H1 (cell line): ENCODE results near the gene ZNF683. TPM values are rescaled to one million over a fixed set of nuclear protein-coding genes. Genes with fewer than 3 reads are reported as not detected.

ENCODE experiments used
- CTCF ChIA-PET: fragments of 300-600 bp; sonication (Branson Sonifier 250); formaldehyde crosslinking; loops from one replicate; lab custom pipeline; 2021; ENCODE audit not compliant: partially characterized antibody; lab: Charles Lee
- POLR2A ChIA-PET: fragments of 300-600 bp; sonication (Branson Sonifier 250); formaldehyde crosslinking; loops from one replicate; lab custom pipeline; 2021; ENCODE audit warnings: inconsistent platforms; ENCODE audit not compliant: partially characterized antibody; lab: Charles Lee
- DNase-seq, 2 experiments: peaks; one replicate each; pipeline versions ENCODE4 v3.0.0 to v3.0.0-alpha.2; 2010 to 2022; ENCODE audit warnings: low spot score in 2 of 2, low read depth in 1 of 2, mixed read lengths in 1 of 2
- FAIRE-seq: peaks from 2 replicates; lab custom pipeline; 2011; peaks lifted over from hg19 to GRCh38; lab: Jason Lieb, UNC
- H2AFZ ChIP-seq: 2 replicates; pipeline ENCODE4 v1.8.1; 2012; ENCODE audit warnings: low read length, inconsistent platforms
- H2AK5ac ChIP-seq: 2 replicates; pipeline ENCODE4 v1.6.1; 2013; ENCODE audit warnings: low read depth, low read length
- H2BK120ac ChIP-seq: replicated peaks from 2 replicates; pipeline ENCODE3; 2013; ENCODE audit warnings: low read depth, low read length, inconsistent platforms
- H2BK12ac ChIP-seq: 2 replicates; pipeline ENCODE4 v1.6.1; 2013; ENCODE audit warnings: low read depth, low read length
- H2BK15ac ChIP-seq: 2 replicates; pipeline ENCODE4 v1.6.1; 2013; ENCODE audit warnings: low read length
- H2BK20ac ChIP-seq: 2 replicates; pipeline ENCODE4 v1.6.1; 2013; ENCODE audit warnings: low read length
- H2BK5ac ChIP-seq: 2 replicates; pipeline ENCODE4 v1.6.1; 2013; ENCODE audit warnings: low read depth, low read length
- H3K14ac ChIP-seq: 2 replicates; pipeline ENCODE4 v1.6.1; 2013; ENCODE audit warnings: inconsistent platforms; ENCODE audit not compliant: insufficient read length
- H3K18ac ChIP-seq: 2 replicates; pipeline ENCODE4 v1.6.1; 2013; ENCODE audit warnings: low read length; ENCODE audit errors: extremely low read depth
- H3K23ac ChIP-seq: 2 replicates; pipeline ENCODE4 v1.6.1; 2013; ENCODE audit warnings: inconsistent platforms; ENCODE audit not compliant: insufficient read length
- H3K23me2 ChIP-seq: 2 replicates; pipeline ENCODE4 v1.6.1; 2013; ENCODE audit warnings: low read depth, low read length
- H3K27ac ChIP-seq: 2 replicates; pipeline ENCODE4 v1.6.1; 2011; ENCODE audit warnings: low read depth, low read length, inconsistent platforms
- H3K27me3 ChIP-seq, 4 experiments: replicated peaks in 1 of 4; 1 replicate in 1 of 4; 2 replicates in 3 of 4; pipeline versions ENCODE4 v1.6.1 to v1.8.1; 2011 to 2013; ENCODE audit warnings: low read length in 3 of 4, mild to moderate bottlenecking in 3 of 4, inconsistent platforms in 2 of 4, mixed read lengths in 2 of 4, moderate library complexity in 1 of 4; ENCODE audit not compliant: control insufficient read depth in 3 of 4, insufficient read depth in 3 of 4; ENCODE audit errors: extremely low read depth in 1 of 4
- H3K36me3 ChIP-seq, 4 experiments: 2 replicates each; pipeline versions ENCODE4 v1.6.1 to v1.8.1; 2011 to 2013; ENCODE audit warnings: mild to moderate bottlenecking in 4 of 4, low read length in 3 of 4, moderate library complexity in 2 of 4, control low read depth in 1 of 4, inconsistent platforms in 1 of 4; ENCODE audit not compliant: insufficient read depth in 4 of 4, control insufficient read depth in 2 of 4
- H3K4ac ChIP-seq: replicated peaks from 2 replicates; pipeline ENCODE3; 2013; ENCODE audit warnings: low read length, low read depth, mixed read lengths, inconsistent platforms; ENCODE audit not compliant: insufficient read length
- H3K4me1 ChIP-seq, 4 experiments: replicated peaks in 1 of 4; 1 replicate in 1 of 4; 2 replicates in 3 of 4; pipeline versions ENCODE4 v1.6.1 to v1.8.1; 2011 to 2013; ENCODE audit warnings: low read length in 3 of 4, inconsistent platforms in 2 of 4, mixed read lengths in 1 of 4; ENCODE audit not compliant: insufficient read depth in 4 of 4, control insufficient read depth in 3 of 4
- H3K4me2 ChIP-seq, 2 experiments: 2 replicates each; pipeline versions ENCODE4 v1.6.1 to v1.8.1; 2011 to 2013; ENCODE audit warnings: low read depth in 2 of 2, low read length in 2 of 2, control low read depth in 1 of 2, inconsistent platforms in 1 of 2, mild to moderate bottlenecking in 1 of 2; ENCODE audit not compliant: insufficient read depth in 1 of 2
- H3K4me3 ChIP-seq, 4 experiments: fragments of 200-600, 300-600 bp in 1 of 4; sonication (generic), shearing (Covaris generic), sonication (Bioruptor Twin) in 1 of 4; 2 replicates each; pipeline versions ENCODE4 v1.5.1 to v1.8.1; 2011 to 2016; ENCODE audit warnings: low read length in 4 of 4, low read depth in 3 of 4, control low read depth in 2 of 4, inconsistent platforms in 2 of 4, mild to moderate bottlenecking in 2 of 4, mixed read lengths in 1 of 4, moderate library complexity in 1 of 4; ENCODE audit not compliant: insufficient read depth in 2 of 4; ENCODE audit errors: extremely low read depth in 1 of 4
- H3K56ac ChIP-seq: replicated peaks from 2 replicates; pipeline ENCODE3; 2013; ENCODE audit warnings: low read depth, mild to moderate bottlenecking, mixed read lengths, low read length, inconsistent platforms; ENCODE audit not compliant: insufficient read length
- H3K79me1 ChIP-seq: 2 replicates; pipeline ENCODE4 v1.6.1; 2013; ENCODE audit warnings: low read depth, low read length, control low read depth
- H3K79me2 ChIP-seq, 2 experiments: 2 replicates each; pipeline versions ENCODE4 v1.6.1 to v1.8.1; 2012 to 2013; ENCODE audit warnings: low read length in 2 of 2, mild to moderate bottlenecking in 2 of 2, inconsistent platforms in 1 of 2; ENCODE audit not compliant: insufficient read depth in 2 of 2, control insufficient read depth in 1 of 2
- H3K9ac ChIP-seq, 4 experiments: replicated peaks in 1 of 4; 1 replicate in 1 of 4; 2 replicates in 3 of 4; pipeline versions ENCODE4 v1.6.1 to v1.8.1; 2011 to 2013; ENCODE audit warnings: low read depth in 3 of 4, low read length in 3 of 4, control low read depth in 2 of 4, mild to moderate bottlenecking in 2 of 4, moderate library complexity in 2 of 4, inconsistent platforms in 1 of 4; ENCODE audit errors: extremely low read depth in 1 of 4
- H3K9me3 ChIP-seq, 2 experiments: 2 replicates each; pipeline versions ENCODE4 v1.6.1 to v1.8.1; 2012 to 2013; ENCODE audit warnings: mild to moderate bottlenecking in 2 of 2, moderate library complexity in 2 of 2, control low read depth in 1 of 2, inconsistent platforms in 1 of 2, low read depth in 1 of 2, low read length in 1 of 2, mixed read lengths in 1 of 2; ENCODE audit not compliant: insufficient read depth in 2 of 2
- H4K20me1 ChIP-seq, 2 experiments: replicated peaks in 1 of 2; 2 replicates each; pipeline versions ENCODE3 to v1.8.1; 2011 to 2013; ENCODE audit warnings: inconsistent platforms in 2 of 2, low read length in 2 of 2, mild to moderate bottlenecking in 1 of 2; ENCODE audit not compliant: insufficient read depth in 2 of 2, control insufficient read depth in 1 of 2
- H4K5ac ChIP-seq: 2 replicates; pipeline ENCODE4 v1.6.1; 2013; ENCODE audit warnings: low read length, low read depth, mixed read lengths, inconsistent platforms; ENCODE audit not compliant: insufficient read length
- H4K8ac ChIP-seq: 2 replicates; pipeline ENCODE4 v1.8.0; 2013; ENCODE audit warnings: mild to moderate bottlenecking, moderate library complexity, low read length, inconsistent platforms; ENCODE audit not compliant: insufficient read depth; ENCODE audit errors: extremely low read depth
- H4K91ac ChIP-seq: replicated peaks from 2 replicates; pipeline ENCODE3; 2013; ENCODE audit warnings: low read length, mixed read lengths, inconsistent platforms; ENCODE audit not compliant: insufficient read length
- BCL11A ChIP-seq, 2 experiments: IDR thresholded peaks; one replicate each; pipeline ENCODE4 v1.6.1; 2011; ENCODE audit warnings: low read depth in 2 of 2, low read length in 2 of 2, mild to moderate bottlenecking in 2 of 2
- EZH2 ChIP-seq: fragments of 200-600 bp; sonication (generic); IDR thresholded peaks from 2 replicates; pipeline ENCODE4 v1.7.1; 2012; ENCODE audit warnings: low read depth, mild to moderate bottlenecking, moderate library complexity, low read length, inconsistent platforms; ENCODE audit not compliant: severe bottlenecking
- PHF8 ChIP-seq: fragments of 200-600 bp; sonication (generic); conservative IDR thresholded peaks from 2 replicates; pipeline ENCODE4 v1.7.1; 2012; ENCODE audit warnings: low read depth, mild to moderate bottlenecking, inconsistent platforms, low read length, moderate library complexity
- RXRA ChIP-seq: IDR thresholded peaks from 2 replicates; pipeline ENCODE4 v1.6.1; 2011; ENCODE audit warnings: low read depth, mild to moderate bottlenecking, low read length, moderate library complexity; ENCODE audit not compliant: insufficient read depth
- SP1 ChIP-seq: IDR thresholded peaks from 2 replicates; pipeline ENCODE4 v1.6.1; 2011; ENCODE audit warnings: low read depth, low read length
- YY1 ChIP-seq: IDR thresholded peaks from 2 replicates; pipeline ENCODE4 v1.6.1; 2011; ENCODE audit warnings: low read depth, mild to moderate bottlenecking, low read length
- WGBS, 2 experiments: shearing (Covaris generic) in 1 of 2; methylation state at CpG; one replicate each; pipeline versions ENCODE4 v1.1.6 to v1.1.7; 2013 to 2015; ENCODE audit warnings: low lambda C conversion rate in 2 of 2, mixed read lengths in 2 of 2, inconsistent platforms in 1 of 2, low coverage in 1 of 2, missing lambda C conversion rate in 1 of 2; ENCODE audit not compliant: insufficient replicate concordance in 2 of 2, insufficient coverage in 1 of 2, insufficient read length in 1 of 2; ENCODE audit errors: extremely low coverage in 1 of 2, missing lambda C conversion rate in 1 of 2; 5-methylcytosine and 5-hydroxymethylcytosine counted together
- polyA plus RNA-seq, 7 experiments: library from polyadenylated mRNA; depleted of rRNA in 3 of 7; stranded (reverse) in 5 of 7; unstranded in 2 of 7; fragments of >200 nt in 5 of 7; fragments of 200-250 nt in 2 of 7; gene quantifications; 1 replicate in 5 of 7; 2 replicates in 1 of 7; 4 replicates in 1 of 7; pipeline versions ENCODE4 v1.2.1 to v1.2.3, GENCODE V29; 2011 to 2013; ENCODE audit warnings: missing spikeins in 2 of 7, mixed read lengths in 2 of 7
- total RNA-seq: library from RNA; stranded (reverse); fragmentation: NEBNext Ultra II Directional; extraction: Animal tissue kit (Norgen Biotek cat#: 25700); gene quantifications from 2 replicates; pipeline ENCODE4 v1.2.1, GENCODE V29; 2021

ZNF683 gene
- total and polyA plus RNA-seq, 2 of the 8 experiments (the other 6 are each of a cell fraction or from before 2014, with no cell fraction given) = not detected

DNA sequence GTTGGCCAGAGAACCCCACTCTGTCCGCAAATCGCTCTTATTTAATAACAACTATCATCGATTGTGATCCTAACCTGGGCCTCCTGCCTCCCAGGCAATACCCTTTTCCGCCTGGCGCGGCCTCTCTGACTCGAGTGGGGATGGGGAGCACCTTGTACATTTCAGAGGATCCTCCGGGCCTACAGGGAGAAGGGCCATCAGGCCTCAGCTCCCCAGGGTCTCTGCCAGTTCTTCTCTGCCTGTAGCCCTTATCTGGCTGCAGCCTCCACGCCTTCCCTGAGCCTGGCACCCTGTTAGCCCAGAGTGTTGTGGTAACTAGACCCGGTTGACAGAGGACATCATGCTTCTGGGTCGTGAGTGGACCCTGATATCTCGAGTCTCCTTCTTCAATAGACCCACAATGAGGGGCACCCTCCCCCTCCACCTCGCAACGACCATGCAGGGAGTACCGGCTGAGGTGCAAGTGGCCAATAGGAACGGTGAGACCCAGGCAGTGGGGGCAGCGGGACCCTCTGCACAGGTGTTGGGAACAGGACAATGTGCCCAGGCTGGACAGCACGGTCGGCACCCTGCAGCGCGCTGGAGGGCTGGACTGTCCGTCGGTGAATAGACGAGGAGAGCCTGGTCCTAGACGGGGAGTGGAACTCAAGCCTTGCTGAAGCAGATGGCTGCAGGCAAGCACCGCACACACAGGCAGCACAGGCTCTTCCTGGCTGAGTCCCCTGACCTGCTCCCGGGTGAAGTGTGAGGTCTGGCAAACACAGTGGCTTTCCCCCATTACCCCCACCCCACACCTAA, 11.5 kb downstream of the ZNF683 start:
- Histone ChIP-seq H3K27me3 (peaks cover 0 to 17% (median 11%) of the 10 kb centered on the region in 4 experiments; a peak in 4 of 7 replicates), H2BK15ac (peak overlapping the region; percentile 24; the same call in 1 of the 2 replicates), H3K27ac (no peak overlapping the region), H3K36me3 (no peaks in the 10 kb centered on the region), H4K5ac (peak overlapping the region; percentile 8), H3K4me3 (peak overlapping the region; percentile 51 to 92 (median 65)), H3K4me2 (peak overlapping the region; percentile 76 to 77), H3K4ac (peak overlapping the region; percentile 42), H3K9ac (no peak overlapping the region), H2AFZ (0 out of 2 replicates have a peak overlapping the region, but pooled peaks have one; percentile 36), H2BK5ac (0 out of 2 replicates have a peak overlapping the region, but pooled peaks have one; percentile 50), H2BK12ac (peak overlapping the region; percentile 65; the same call in 1 of the 2 replicates), H3K56ac (no peak overlapping the region), H4K8ac (no peak overlapping the region; the same call in 1 of the 2 replicates), H2BK120ac (no peak overlapping the region), H3K79me2 (no peaks in the 10 kb centered on the region), H3K79me1 (no peaks in the 10 kb centered on the region), H4K91ac (peak overlapping the region; percentile 12), H2BK20ac (peak overlapping the region; percentile 11; the same call in 1 of the 2 replicates), H3K23me2 (peaks cover 8% of the 10 kb centered on the region; the same call in 1 of the 2 replicates), H3K23ac (no peak overlapping the region), H3K9me3 (no peaks in the 10 kb centered on the region), H3K4me1 (peaks cover 6 to 23% (median 19%) of the 10 kb centered on the region in 4 experiments), H2AK5ac (no peak overlapping the region), H3K14ac (no peak overlapping the region), H3K18ac (0 out of 2 replicates have a peak overlapping the region, but pooled peaks have one; percentile 33), H4K20me1 (no peaks in the 10 kb centered on the region)
- 75% methylated on average over 27 of the region's 27 CpGs; no CpG with 5 or more reads in 1 of the 2 experiments for WGBS, 2 experiments
- DNase-seq (no peak), FAIRE-seq (no peak)
- ChIA-PET CTCF (interaction anchor here (0.7 to 14.1 kb wide), 11 partner anchors 7 to 77 kb away, joined by 3 to 297 read pairs (median 33); partner anchors contain the start of genes CRYBG2, SH3BGRL3 and ZNF683), POLR2A (interaction anchor here (0.8 to 4.4 kb wide), 11 partner anchors 8 to 111 kb away, joined by 3 to 36 read pairs (median 5); partner anchors contain the start of genes CD52, HMGN2 and LIN28A)
- TF ChIP-seq BCL11A (IDR thresholded peaks at IDR 0.05; ENCODE audit: low read depth in 2 of 2, low read length in 2 of 2) (no peak), PHF8 (no peak), SP1 (no peak), EZH2 (no peak), YY1 (no peak), RXRA (no peak)
